ENCODE data around the gene SNX22.
"Not testable (repeated sequence)": the region's sequence is repeated elsewhere in the genome, so short reads cannot be mapped to it uniquely, and the experiment has no call there.

SNX22 gene

DNA sequence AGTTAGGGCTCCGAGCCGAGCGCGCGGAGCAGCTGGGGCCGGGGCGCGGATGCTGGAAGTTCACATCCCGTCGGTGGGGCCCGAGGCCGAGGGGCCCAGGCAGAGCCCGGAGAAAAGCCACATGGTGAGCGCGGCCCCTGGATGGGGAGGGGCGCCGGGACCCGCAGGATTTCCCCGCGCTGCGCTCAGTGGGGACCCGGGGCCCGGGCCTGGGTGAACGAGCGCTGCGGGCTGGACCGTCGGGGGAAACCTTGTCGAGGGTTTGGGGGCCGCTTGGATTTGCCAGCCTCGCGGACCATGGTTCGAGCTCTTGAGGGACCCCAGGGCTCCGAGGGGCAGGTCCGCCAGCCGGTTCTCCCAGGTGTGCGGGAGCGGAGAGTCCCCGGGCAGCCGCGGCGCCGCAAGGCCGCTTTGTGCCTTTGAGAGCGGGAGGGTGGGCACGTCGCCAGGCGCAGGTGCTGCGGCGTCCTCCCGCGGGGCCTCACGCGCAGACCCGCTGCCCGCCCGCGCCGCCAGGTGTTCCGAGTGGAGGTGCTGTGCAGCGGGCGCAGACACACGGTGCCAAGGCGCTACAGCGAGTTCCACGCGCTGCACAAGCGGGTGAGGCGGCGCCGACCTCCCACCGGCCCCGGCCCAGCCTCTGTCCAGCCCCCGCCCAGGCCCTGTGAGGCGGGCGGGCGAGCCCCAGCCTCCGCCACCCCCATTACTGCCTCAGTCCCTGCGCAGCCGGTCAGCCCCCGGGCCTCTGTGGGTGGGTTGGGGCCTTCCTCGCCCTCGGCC is at the start of gene SNX22:
Gene SNX22, plus strand, starts transcription at position 5 of the 780 bp plus-strand sequence. Its CDS starts 45 bp downstream, at position 50.
- DNase-seq (ENCODE audit: low spot score): peak; percentile 55

GRCh38 chr15:64102497-64102896 is 49.0 kb upstream of the SNX22 start:
- DNase-seq (ENCODE audit: low spot score): no peak

GRCh38 chr15:64105113-64105704 is 46.3 kb upstream of the SNX22 start:
- no peak for DNase-seq (ENCODE audit: low spot score)

DNA sequence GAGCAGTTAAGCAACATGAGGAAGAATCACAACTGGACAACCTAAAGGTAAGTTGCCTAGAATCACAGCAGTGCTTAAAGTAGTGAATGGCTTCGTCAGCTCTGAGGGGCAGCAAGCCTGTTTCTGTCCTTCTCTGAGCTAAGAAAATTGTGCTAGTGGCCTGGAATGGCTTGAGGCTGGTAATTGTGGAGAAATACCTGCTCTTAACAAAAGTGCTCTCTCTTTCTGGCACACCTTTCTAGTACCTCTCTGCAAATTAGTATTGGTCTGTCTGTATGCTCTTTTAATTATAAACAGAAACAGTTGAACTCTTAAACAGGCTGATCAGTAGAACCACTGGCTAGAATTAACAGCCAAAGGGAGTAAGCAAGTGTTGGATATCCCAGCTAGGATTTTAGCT is 44.2 kb upstream of the SNX22 start:
- DNase-seq (ENCODE audit: low spot score): no peak

DNA sequence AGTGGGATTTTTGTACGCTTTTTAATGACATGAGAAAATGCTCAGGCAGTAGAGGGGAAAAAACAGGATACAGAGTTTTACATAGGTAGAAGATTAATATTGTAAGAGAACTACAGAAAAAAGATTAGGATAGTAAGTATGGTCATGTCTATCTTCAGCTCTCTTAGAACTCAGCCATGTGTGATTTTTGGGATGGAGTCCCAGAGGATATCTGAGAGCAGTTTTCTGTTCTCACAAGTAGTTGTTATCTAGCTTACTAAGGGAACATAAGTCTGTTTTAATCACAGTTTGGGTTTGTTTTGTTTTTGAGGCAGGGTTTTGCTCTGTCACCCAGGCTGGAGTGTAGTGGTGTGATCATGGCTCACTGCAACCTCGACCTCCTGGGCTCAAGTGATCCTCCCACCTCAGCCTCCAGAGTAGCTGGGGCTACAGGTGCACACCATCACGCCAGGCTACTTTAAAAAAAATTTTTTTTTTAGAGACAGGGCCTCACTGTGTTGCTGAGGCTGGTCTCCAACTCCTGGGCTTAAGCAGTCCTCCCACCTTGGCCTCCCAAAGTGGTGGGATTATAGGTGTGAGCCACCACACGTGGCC is 41.3 kb upstream of the SNX22 start:
- not testable (repeated sequence) for DNase-seq (ENCODE audit: low spot score)

GRCh38 chr15:64110950-64111678 is 40.4 kb upstream of the SNX22 start:
- no peak for DNase-seq (ENCODE audit: low spot score)

GRCh38 chr15:64111679-64112050 is 39.9 kb upstream of the SNX22 start:
- DNase-seq (ENCODE audit: low spot score): no peak

DNA sequence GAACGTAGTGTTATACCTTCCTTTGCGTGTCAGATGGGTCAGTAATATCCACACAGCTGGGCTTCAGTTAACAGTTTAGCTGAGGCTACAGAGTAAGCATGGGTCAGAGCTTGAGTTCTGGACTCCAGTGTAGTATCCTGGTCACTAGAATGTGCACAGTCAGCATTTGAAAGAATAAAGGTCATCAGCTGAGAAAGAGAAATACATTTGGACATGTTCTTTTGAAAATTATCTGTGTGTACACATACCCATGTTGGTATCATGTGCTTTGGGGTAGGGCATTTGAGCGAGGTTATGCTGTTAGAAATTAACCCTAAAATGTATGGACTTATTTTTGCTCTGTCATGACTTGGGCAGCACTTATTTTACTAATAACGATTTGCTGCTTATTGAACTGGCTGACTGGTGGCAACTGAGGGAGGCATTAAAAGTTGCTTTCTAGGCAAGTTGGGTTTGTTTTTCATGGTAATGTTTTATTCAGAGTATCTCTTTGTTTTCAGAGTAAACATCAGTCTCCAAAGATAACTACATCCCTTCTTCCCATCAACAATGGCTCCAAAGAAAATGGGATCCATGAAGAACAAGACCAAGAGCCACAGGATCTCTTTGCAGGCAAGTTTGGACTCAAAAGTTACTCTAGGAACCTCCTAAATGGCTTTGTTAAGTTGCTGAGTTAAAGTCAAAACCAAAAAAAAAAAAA is 39.3 kb upstream of the SNX22 start:
- DNase-seq (ENCODE audit: low spot score): peak; percentile 33

- no peak for DNase-seq (ENCODE audit: low spot score)
Observed at GRCh38 chr15:64112904-64113303, 38.6 kb upstream of the SNX22 start.

GRCh38 chr15:64117759-64118487 is 33.6 kb upstream of the SNX22 start:
- no peak for DNase-seq (ENCODE audit: low spot score)

- not testable (repeated sequence) for DNase-seq (ENCODE audit: low spot score)
Observed at GRCh38 chr15:64120322-64120721, 31.2 kb upstream of the SNX22 start.

DNA sequence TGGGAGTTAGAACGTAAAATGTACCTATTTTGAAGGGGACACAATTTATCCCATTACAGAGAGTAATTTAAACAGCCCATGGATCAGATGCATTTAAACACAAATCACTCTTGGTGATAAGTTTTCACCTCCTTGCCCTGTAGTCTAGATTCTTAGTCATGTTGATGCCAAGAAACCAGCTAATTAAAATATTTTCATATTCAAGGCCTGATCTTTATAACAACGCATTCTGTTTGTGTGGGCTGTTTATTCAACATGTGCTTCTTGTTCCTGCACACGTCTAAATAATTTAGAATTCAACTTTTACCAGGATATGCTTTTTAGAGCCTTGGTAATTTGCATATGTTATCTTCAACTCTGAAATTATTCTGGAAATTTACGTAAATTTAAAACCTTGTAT is 29.9 kb upstream of the SNX22 start:
- DNase-seq (ENCODE audit: low spot score): no peak

DNA sequence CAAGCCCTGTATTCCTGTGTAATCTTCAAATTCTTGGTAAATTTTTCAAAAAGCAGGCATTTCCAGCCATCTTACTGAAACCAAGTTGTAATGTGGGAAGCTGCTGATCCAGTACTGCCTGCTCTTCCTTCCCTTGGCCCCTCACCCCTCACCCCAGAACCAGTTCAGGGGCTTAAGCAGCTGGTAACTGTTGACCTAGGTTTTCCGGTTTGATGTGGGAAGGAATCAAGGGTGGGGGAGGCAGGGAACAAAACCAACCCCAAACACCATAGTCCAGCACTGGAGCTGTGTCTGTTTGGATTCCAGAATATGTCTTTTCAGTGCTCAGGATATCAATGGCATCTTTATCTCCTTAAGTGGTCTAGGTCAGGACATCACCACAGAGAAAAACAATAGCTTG is 29.1 kb upstream of the SNX22 start:
- no peak for DNase-seq (ENCODE audit: low spot score)

DNA sequence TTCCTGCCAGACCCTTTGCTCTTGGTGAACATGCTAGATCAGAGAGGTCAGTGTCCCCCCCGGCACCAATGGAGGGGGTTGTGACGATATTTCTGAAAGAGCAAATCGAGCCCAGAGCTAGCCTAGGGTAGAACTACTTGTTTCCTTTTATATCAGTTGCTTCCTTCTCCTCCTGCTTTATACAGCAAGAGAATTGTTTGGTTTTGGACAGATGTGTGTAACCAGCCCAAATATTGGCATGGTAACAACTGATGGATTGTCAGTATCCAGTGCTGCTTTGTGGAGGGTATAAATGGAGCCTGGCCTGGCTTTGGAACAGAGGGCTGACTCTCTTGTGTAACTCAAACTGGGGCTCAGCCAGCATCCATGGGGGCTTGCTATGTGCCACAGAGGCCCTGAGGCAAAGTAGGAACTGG is 28.6 kb upstream of the SNX22 start:
- no peak for DNase-seq (ENCODE audit: low spot score)

DNA sequence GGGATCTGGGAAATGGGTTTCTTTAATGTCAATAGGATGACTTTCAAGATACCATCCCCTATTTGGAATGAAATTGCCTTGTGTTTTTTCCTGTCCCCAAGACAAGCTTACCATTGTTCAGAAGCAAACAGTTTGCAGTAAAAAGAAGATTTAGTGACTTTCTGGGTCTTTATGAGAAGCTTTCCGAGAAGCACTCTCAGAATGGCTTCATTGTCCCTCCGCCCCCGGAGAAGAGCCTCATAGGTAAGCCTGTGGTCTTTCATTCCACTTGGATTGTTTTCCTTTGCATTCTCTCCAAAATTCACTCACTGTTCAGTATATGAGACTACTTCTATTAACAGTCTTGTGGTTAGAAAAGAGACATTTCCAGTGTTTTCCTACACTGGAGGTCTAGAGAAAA is 25.6 kb upstream of the SNX22 start:
- no peak for DNase-seq (ENCODE audit: low spot score)

DNA sequence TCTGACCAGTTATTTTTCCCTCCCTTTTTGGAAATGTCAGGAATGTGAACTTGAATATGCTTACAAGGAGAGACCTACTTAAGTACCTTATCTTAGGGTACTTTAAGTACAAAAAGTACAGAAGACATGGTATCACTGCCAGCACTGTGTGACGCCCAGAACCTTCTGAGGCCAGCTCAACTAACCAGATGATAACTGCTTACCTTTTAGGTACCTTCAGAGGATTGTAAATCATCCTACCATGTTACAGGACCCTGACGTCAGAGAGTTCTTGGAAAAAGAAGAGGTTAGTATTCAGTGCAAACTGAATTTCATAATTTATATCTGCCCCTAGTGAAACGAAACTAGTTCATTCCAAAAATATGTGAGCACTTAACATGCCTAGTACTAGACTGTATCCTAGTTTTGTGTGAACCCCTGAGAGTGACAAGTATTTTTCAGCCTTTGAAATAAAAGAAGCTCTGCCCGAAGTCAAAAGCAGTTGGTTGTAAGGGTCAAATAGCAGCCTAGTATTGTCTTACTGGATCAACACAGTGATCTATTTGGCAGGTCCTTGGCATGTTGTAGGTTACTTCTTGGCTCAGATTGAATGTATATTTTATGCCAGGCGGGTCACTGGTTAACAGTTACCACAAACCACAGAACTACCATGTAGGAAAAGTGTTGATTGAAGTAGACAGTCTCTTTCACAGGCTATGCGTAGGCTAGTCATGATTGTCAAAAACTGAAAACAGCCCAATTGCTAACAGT is 23.8 kb upstream of the SNX22 start:
- no peak for DNase-seq (ENCODE audit: low spot score)

GRCh38 chr15:64130159-64130558 is 21.4 kb upstream of the SNX22 start:
- DNase-seq (ENCODE audit: low spot score): no peak

GRCh38 chr15:64131547-64131946 is 20.0 kb upstream of the SNX22 start:
- DNase-seq (ENCODE audit: low spot score): no peak

DNA sequence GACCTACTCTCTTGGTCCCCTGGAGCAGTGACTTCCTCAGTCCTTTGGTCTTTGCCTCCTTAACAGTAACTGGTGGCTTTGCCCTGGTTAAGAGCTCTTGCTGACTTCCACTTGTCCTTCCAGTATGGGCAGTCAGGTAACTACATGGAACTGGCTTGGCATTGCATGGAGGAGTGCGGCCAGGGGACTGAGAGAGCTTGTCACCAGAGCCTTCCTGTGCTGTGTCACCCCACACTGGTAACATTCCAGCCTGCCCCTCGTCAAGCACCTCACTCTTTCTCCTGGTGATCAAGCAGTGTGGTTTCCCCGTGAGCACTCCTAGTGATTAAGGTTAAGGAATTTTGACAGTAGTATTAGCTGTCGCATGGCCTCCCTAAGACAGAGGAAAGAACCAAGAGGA is 19.3 kb upstream of the SNX22 start:
- DNase-seq (ENCODE audit: low spot score): no peak

GRCh38 chr15:64133623-64134344 is 17.7 kb upstream of the SNX22 start:
- DNase-seq (ENCODE audit: low spot score): no peak
